Measurements from ENCODE around the gene C6orf120.
"Not testable (repeated sequence)": the region's sequence is repeated elsewhere in the genome, so short reads cannot be mapped to it uniquely, and the experiment has no call there.

Gene C6orf120

DNA sequence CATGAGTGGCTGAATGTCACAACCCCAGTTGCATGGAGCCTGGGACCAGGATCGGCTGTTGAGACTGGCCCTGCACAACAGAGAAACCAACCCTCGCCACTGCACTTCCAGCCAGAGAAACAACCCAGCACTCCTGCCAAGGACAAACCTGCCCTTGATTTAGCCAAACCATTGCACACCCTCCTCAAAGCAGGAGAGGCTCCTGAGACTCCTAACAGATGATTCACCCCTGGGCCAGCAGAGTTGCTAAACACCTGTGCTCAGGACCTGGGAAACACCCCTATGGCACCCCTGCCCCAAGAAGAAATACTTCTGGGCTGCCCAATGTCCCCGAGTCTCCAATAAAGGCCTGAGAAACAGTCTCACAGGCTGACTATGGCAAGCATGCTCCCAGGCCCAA is 17.9 kb upstream of the C6orf120 start:
- DNase-seq (ENCODE audit: low read depth) = no peak

- no peak for DNase-seq (ENCODE audit: low read depth)
These were observed 16.1 kb upstream of the C6orf120 start for GRCh38 chr6:169685860-169686259.

GRCh38 chr6:169689287-169689686 is 12.6 kb upstream of the C6orf120 start:
- peak; percentile 54 for DNase-seq (ENCODE audit: low read depth)

GRCh38 chr6:169691260-169691659 is 10.7 kb upstream of the C6orf120 start:
- DNase-seq (ENCODE audit: low read depth) = no peak

GRCh38 chr6:169692516-169692915 is 9.4 kb upstream of the C6orf120 start:
- no peak for DNase-seq (ENCODE audit: low read depth)

- no peak for DNase-seq (ENCODE audit: low read depth)
These were observed 6.8 kb upstream of the C6orf120 start for GRCh38 chr6:169695131-169695530.

DNA sequence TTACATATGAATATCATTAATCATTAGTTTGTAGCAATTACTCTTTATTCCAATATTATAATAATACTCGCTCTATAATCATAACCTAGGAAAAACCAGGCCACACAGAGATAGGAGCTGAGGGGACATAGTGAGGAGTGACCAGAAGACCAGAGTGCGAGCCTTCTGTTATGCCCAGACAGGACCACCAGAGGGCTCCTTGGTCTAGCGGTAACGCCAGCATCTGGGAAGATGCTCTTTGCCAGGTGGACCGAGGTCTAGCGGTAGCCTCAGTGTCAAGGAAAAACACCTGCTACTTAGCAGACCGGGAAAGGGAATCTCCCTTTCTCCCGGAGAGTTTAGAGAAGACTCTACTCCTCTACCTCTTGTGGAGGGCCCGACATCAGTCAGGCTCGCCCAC is 4.8 kb upstream of the C6orf120 start:
- DNase-seq (ENCODE audit: low read depth) = not testable (repeated sequence)

- DNase-seq (ENCODE audit: low read depth) = no peak
These were observed 1.6 kb upstream of the C6orf120 start for GRCh38 chr6:169700296-169700695.

DNA sequence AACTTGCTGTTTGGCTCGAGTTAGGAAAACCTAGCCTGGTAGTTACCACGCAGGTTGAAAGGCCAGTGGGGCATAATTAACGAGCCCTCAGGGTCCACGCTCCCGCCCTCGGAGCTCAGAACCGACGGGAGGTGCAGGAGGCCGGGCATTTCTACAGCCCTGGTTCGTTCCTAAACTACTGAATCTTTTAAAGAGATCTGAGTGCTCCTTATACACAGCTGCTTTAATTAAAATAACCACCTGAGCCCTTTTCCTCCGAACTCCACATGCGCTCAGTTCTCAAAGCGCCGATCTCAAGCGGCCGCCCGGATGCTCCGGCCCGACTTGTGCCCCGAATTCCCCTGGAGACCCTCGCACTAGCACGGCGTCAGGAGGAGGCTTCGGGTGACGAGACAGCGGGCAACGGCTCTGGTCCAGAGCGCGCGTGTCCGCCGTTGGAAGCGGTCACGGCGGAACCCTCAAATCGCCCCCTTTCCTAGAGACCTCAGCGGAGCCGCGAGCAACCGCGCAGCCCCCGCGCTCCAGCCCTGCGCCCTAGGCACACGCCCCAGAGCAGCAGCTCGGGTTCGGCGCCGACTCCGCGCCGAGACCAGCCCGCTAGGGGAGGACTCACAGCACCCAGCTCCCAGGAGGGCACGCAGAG is 494 bp upstream of the C6orf120 start:
- DNase-seq (ENCODE audit: low read depth) = no peak

GRCh38 chr6:169702840-169703246 is 917 bp downstream of the C6orf120 start:
- DNase-seq (ENCODE audit: low read depth) = no peak

DNA sequence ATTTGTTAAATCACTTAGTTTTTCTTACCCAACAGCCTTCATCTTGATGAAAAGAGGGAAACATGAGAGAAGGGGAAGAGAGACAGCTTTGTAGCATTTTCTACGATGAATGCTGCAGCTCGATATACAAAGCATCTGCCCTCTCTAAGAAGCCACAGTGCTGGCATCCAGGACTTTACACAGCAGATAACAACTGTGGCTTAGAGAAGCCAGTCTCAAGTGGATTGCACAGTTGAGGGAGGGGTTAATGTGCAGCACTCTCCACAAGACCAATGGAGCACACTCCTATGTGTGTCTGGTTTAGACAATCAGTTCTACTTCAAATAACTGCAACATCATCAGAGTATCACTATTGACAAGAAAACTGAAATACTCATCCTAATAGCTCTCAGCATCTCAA is 5.8 kb downstream of the C6orf120 start:
- no peak for DNase-seq (ENCODE audit: low read depth)

DNA sequence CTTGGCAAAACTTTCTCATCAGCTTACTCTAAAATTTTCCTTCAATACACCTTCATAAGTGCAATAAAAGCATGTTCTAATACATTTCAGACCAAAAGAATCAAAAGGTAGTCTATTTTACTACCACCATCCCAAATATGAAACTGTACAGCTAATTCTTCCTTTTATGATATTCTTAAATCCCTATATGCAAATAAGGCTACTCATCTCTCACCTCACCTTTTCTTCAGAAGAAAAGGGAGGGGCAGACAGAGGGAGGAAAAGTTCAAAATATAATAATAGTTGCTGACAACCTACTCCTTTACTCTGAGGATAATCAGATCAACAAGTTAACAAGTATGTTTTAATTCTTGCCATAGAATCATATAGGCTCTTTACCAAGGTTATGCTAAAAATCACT is 7.4 kb downstream of the C6orf120 start:
- DNase-seq (ENCODE audit: low read depth) = no peak

- DNase-seq (ENCODE audit: low read depth) = no peak
These were observed 8.1 kb downstream of the C6orf120 start for GRCh38 chr6:169710009-169710408.

DNA sequence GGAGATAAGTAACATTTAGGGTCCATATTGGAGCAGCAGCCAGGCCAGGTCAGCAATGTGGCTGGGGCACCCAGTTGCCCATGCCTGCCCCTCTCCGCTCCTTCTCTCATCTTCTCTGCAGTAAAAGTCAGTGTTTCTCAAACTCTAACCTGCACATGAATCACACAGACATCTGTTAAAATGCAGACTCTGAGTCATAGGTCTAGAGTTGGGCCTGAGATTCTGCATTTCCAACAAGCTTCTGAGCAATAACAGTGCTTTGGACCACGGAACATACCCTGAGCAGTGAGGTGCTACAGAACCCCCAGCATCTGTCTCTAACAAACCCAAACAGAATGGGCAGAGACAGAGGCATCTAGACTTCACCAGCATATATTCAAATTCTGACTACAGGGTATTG is 12.3 kb downstream of the C6orf120 start:
- no peak for DNase-seq (ENCODE audit: low read depth)

DNA sequence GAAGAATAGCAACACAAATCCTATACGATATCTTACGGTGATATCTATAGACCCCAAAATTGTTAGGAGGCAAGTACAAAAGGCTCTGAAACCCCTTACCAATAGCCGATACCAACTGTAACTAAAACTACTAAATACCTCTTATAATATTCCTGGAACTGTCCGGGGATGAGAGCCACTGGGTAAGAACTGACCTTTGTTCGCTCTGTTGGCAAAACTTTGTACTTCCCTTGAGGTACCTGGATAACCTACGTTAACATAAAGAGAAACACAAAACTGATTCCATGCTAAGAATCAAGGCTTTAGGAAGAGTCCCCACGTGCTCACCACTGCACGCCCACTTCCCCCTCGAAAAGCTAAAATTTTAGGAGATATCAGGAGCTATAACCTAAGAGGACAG is 12.7 kb downstream of the C6orf120 start:
- no peak for DNase-seq (ENCODE audit: low read depth)

DNA sequence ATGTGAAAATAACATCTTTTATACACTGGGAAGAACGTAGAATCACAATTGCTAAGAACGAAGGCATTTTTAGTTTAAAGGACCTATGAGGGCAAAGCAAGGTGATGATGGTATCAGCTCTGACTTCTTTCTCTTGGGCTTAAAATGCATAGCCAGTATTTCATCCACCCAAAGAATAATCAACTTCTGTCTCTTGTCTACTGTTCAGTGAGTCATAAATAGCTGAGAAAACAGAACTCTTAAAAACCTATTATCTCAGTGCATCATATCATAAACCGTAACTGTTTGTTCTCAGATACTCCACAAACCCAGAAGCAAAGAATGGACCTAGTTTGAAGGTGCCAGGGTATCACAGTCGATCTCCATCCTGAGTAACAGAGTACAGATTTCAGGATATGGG is 17.2 kb downstream of the C6orf120 start:
- DNase-seq (ENCODE audit: low read depth) = no peak

GRCh38 chr6:169720207-169720855 is 18.4 kb downstream of the C6orf120 start:
- no peak for DNase-seq (ENCODE audit: low read depth)

DNA sequence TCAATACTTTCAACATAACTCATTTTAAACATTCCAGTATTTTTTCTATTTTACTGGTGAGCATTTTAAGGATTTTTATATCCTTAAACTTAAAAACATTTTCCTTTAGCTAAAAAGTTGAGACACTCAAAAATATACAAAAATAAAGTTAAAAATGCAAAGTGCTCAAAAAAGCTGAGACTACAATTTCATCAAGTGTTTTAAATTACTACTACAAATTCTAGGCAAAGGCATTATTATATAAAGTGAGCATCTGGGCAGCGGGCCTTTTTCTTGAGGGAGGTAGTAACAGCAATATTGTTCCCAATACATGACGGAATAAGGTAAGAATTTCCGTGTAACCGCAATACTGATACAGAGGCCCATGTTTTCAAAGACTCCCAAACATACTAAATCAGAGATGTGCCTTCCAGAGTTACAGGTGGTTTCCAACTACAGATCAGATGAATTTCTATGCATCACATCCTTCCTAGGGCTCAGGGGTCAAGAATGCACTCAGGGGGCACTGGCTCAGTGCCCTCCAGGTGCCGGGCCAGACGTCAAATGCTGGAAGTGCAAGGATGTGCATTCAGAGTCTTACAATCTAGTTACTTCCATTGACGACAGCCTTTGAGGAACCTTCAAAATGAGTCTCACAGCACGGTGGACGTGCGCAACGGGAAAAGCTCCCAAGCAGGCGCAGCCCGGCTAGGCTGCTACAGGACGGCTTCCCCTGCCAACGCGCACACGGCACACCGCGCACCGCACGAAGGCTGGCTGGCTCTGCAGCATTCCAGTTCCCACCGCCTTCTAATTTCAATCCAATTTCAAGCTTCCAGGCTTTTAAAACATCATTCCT is 20.7 kb downstream of the C6orf120 start:
- DNase-seq (ENCODE audit: low read depth) = no peak

DNA sequence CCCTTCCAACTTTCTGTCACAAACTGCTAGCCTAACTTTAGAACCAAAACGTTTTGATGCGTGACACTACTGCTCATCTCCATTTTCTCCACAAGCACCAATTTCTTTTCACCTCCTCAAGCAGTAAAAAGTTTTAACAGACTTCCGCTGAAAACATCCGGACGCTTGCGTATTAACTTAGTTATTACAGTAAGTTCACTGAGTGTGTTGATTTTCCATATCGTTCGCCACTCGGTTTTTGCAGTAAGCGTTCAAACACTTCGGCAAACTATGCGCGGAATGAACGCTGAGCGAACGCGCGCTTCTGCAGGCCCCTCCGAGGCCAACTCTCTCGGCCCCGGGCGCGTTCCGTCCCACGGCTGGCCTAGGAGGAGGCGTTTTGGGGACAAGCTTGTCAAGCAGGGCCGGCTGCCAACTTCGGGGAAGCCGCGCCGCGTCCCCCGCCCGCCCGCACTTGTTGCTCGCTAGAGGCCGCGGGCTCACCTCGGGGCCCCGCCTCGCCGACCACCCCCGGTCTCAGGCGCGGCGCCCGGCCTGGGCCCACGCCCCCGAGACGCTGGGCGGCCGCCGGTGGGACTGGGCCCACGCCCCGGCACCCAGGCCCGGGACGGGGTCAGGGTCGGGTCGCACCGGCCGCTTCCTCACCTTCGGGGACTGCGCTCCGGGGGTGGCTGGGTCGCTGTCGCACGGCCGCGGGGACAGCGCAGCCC is 21.4 kb downstream of the C6orf120 start:
- peak; percentile 10 for DNase-seq (ENCODE audit: low read depth)

GRCh38 chr6:169723991-169724493 is 22.1 kb downstream of the C6orf120 start:
- DNase-seq (ENCODE audit: low read depth) = no peak

- no peak for DNase-seq (ENCODE audit: low read depth)
These were observed 22.7 kb downstream of the C6orf120 start, which contains the start of gene PHF10 for GRCh38 chr6:169724494-169725124. Gene PHF10 (minus strand): TSS chr6:169724500. CDS start chr6:169723931, 569 bp downstream.

Measured in fibroblast of the conjunctiva (primary cell).